PFSK-1 (cell line): ENCODE measurements around the gene DNAJC18.

Experiments used
- FOXP2 ChIP-seq: optimal IDR thresholded peaks from 2 replicates; pipeline ENCODE3; 2011; ENCODE audit warnings: borderline replicate concordance, control low read depth, inconsistent platforms; ENCODE audit not compliant: insufficient read depth; ENCODE audit errors: extremely low read length, extremely low read depth
- POLR2AphosphoS5 ChIP-seq: IDR thresholded peaks from 2 replicates; pipeline ENCODE4 v1.6.1; 2012; ENCODE audit warnings: low read depth, mild to moderate bottlenecking, control low read depth, low read length, moderate library complexity
- SIN3A ChIP-seq: IDR thresholded peaks from 2 replicates; pipeline ENCODE4 v1.6.1; 2012; ENCODE audit warnings: mild to moderate bottlenecking, low read length, moderate library complexity, borderline replicate concordance; ENCODE audit not compliant: insufficient read depth
- TAF1 ChIP-seq: IDR thresholded peaks from 2 replicates; pipeline ENCODE4 v1.6.1; 2012; ENCODE audit warnings: low read length, control low read depth, borderline replicate concordance; ENCODE audit not compliant: insufficient read depth
- TF ChIP-seq, protein P1 (sequence below), 2 experiments: IDR thresholded peaks; 2 replicates each; pipeline versions ENCODE4 v1.6.1 to v1.8.0; 2011 to 2012; ENCODE audit warnings: low read depth in 2 of 2, low read length in 2 of 2, control low read depth in 1 of 2, inconsistent platforms in 1 of 2, mild to moderate bottlenecking in 1 of 2, moderate library complexity in 1 of 2; ENCODE audit not compliant: insufficient read depth in 1 of 2

DNA sequence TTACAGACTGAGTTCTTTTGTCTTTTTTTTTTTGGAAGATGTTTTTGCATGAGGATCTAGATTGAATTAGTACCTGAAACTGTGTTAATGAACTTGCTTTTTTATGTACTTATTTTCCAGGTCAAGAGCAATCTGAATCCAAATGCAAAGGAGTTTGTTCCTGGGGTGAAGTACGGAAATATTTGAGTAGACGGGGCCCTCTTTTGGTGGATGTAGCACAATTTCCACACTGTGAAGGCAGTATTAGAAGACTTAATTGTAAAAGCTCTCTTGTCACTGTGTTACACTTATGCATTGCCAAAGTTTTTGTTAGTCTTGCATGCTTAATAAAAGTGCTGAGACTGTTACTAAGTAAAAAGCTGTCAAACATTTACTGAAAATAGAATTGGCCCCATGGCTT, 70.7 kb downstream of the DNAJC18 start:
- TF ChIP-seq SIN3A (no peak), POLR2AphosphoS5 (no peak), FOXP2 (no peak), TAF1 (no peak)
- TF ChIP-seq, protein P1, sequence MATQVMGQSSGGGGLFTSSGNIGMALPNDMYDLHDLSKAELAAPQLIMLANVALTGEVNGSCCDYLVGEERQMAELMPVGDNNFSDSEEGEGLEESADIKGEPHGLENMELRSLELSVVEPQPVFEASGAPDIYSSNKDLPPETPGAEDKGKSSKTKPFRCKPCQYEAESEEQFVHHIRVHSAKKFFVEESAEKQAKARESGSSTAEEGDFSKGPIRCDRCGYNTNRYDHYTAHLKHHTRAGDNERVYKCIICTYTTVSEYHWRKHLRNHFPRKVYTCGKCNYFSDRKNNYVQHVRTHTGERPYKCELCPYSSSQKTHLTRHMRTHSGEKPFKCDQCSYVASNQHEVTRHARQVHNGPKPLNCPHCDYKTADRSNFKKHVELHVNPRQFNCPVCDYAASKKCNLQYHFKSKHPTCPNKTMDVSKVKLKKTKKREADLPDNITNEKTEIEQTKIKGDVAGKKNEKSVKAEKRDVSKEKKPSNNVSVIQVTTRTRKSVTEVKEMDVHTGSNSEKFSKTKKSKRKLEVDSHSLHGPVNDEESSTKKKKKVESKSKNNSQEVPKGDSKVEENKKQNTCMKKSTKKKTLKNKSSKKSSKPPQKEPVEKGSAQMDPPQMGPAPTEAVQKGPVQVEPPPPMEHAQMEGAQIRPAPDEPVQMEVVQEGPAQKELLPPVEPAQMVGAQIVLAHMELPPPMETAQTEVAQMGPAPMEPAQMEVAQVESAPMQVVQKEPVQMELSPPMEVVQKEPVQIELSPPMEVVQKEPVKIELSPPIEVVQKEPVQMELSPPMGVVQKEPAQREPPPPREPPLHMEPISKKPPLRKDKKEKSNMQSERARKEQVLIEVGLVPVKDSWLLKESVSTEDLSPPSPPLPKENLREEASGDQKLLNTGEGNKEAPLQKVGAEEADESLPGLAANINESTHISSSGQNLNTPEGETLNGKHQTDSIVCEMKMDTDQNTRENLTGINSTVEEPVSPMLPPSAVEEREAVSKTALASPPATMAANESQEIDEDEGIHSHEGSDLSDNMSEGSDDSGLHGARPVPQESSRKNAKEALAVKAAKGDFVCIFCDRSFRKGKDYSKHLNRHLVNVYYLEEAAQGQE (IDR thresholded peaks at IDR 0.05; ENCODE audit: insufficient read depth in 1 of 2, low read depth in 2 of 2, low read length in 2 of 2): no peak
